PC-9 (cell line): Measurements from ENCODE around the gene RAB9B. TPM values are rescaled to one million over a fixed set of nuclear protein-coding genes. Genes with fewer than 3 reads are reported as not detected.

Experiments
- BruUV-seq: library from RNA; stranded (reverse); fragments of 400-500 nt; replicated peaks from 2 replicates; lab custom pipeline; 2021; lab: Mats Ljungman, UMichigan
- CTCF ChIA-PET: fragments of 300-600 bp; sonication (Branson Sonifier 250); formaldehyde crosslinking; loops from one replicate; lab custom pipeline; 2022; ENCODE audit warnings: antibody characterized with exemption; lab: Charles Lee
- POLR2A ChIA-PET: fragments of 300-600 bp; sonication (Branson Sonifier 250); formaldehyde crosslinking; loops from one replicate; lab custom pipeline; 2022; ENCODE audit warnings: antibody characterized with exemption; ENCODE audit not compliant: unreplicated experiment; lab: Charles Lee
- DNase-seq, 2 experiments: peaks; one replicate each; pipeline versions ENCODE4 v3.0.0 to v3.0.0-alpha.2; 2015 to 2022; ENCODE audit warnings: mixed read lengths in 1 of 2
- H2AFZ ChIP-seq: fragments of 200-600 bp; sonication (generic); 2 replicates; pipeline ENCODE4 v1.8.1; 2017; ENCODE audit warnings: antibody characterized with exemption
- H3F3A ChIP-seq: fragments of 200-600 bp; sonication (generic); 2 replicates; pipeline ENCODE4 v1.8.1; 2017; ENCODE audit warnings: antibody characterized with exemption, mild to moderate bottlenecking, low read depth; ENCODE audit not compliant: insufficient read depth
- H3K27ac ChIP-seq: fragments of 200-600 bp; sonication (generic); 2 replicates; pipeline ENCODE4 v1.6.1; 2016; ENCODE audit warnings: mixed run types
- H3K27me3 ChIP-seq: fragments of 200-600 bp; sonication (generic); 2 replicates; pipeline ENCODE4 v1.6.1; 2016; ENCODE audit warnings: low read depth, mixed run types; ENCODE audit not compliant: insufficient read depth
- H3K36me3 ChIP-seq: fragments of 200-600 bp; sonication (generic); 2 replicates; pipeline ENCODE4 v1.6.1; 2016; ENCODE audit warnings: low read depth, mixed run types
- H3K4me1 ChIP-seq: fragments of 200-600 bp; sonication (generic); replicated peaks from 2 replicates; pipeline ENCODE4 v1.6.1; 2016; ENCODE audit warnings: mixed run types; ENCODE audit not compliant: insufficient read depth
- H3K4me2 ChIP-seq: fragments of 200-600 bp; sonication (generic); 2 replicates; pipeline ENCODE4 v1.6.1; 2017; ENCODE audit warnings: mixed run types
- H3K4me3 ChIP-seq: fragments of 200-600 bp; sonication (generic); 2 replicates; pipeline ENCODE4 v1.6.1; 2016; ENCODE audit warnings: mixed run types
- H3K79me2 ChIP-seq: fragments of 200-600 bp; sonication (generic); 2 replicates; pipeline ENCODE4 v1.6.1; 2017; ENCODE audit warnings: low read depth, mixed run types
- H3K9me2 ChIP-seq: fragments of 200-600 bp; sonication (generic); 2 replicates; pipeline ENCODE4 v1.8.1; 2017; ENCODE audit warnings: mild to moderate bottlenecking; ENCODE audit not compliant: insufficient read depth
- H3K9me3 ChIP-seq: fragments of 200-600 bp; sonication (generic); 2 replicates; pipeline ENCODE4 v1.8.1; 2016; ENCODE audit warnings: low read depth; ENCODE audit not compliant: insufficient read depth
- H4K20me1 ChIP-seq: fragments of 200-600 bp; sonication (generic); 2 replicates; pipeline ENCODE4 v1.8.1; 2017; ENCODE audit not compliant: insufficient read depth
- CTCF ChIP-seq: fragments of 200-600 bp; sonication (generic); conservative IDR thresholded peaks from 2 replicates; pipeline ENCODE4 v1.6.1; 2017; ENCODE audit warnings: mixed run types, antibody characterized with exemption, mild to moderate bottlenecking, moderate library complexity
- EZH2 ChIP-seq: fragments of 200-600 bp; sonication (generic); IDR thresholded peaks from 2 replicates; pipeline ENCODE4 v1.8.0; 2017; ENCODE audit warnings: antibody characterized with exemption, low read depth
- intact Hi-C: fragments of 100-400 bp; cut with micrococcal nuclease; formaldehyde crosslinking; loops from one replicate; pipeline ENCODE4 v1.10.0; 2022; ENCODE audit not compliant: unreplicated experiment
- total RNA-seq: library from RNA; stranded (reverse); gene quantifications from 2 replicates; pipeline ENCODE4 v1.2.3, GENCODE V29; 2021

Gene RAB9B
- total RNA-seq, 1 experiment from 2014 or later, result not detected

- no peak for DNase-seq
Observed at GRCh38 chrX:103781062-103781402, 51.0 kb downstream of the RAB9B start.

GRCh38 chrX:103780336-103781061, 51.6 kb downstream of the RAB9B start:
- H3K9me2 ChIP-seq, result no peaks in the 10 kb centered on the region
- H2AFZ ChIP-seq, result no peak overlapping the region
- ChIA-PET POLR2A (no interaction called here), CTCF (no interaction called here)
- no peaks in the 10 kb centered on the region for H3K79me2 ChIP-seq
- H4K20me1 ChIP-seq, result no peaks in the 10 kb centered on the region
- no peaks in the 10 kb centered on the region for H3K36me3 ChIP-seq
- no peak overlapping the region for H3K4me2 ChIP-seq
- H3K4me1 ChIP-seq, result no peaks in the 10 kb centered on the region
- peaks cover 33% of the 10 kb centered on the region for H3K27me3 ChIP-seq
- TF ChIP-seq CTCF (no peak), EZH2 (no peak)
- no peak overlapping the region for H3K27ac ChIP-seq
- intact Hi-C loops, result no loop called here
- no peak overlapping the region for H3K4me3 ChIP-seq
- BruUV-seq, result no TSS peak
- no peaks in the 10 kb centered on the region for H3F3A ChIP-seq
- no peak for DNase-seq
- no peaks in the 10 kb centered on the region for H3K9me3 ChIP-seq

More at GRCh38 chrX:103781062-103781402, 51.0 kb downstream of the RAB9B start:
- ChIA-PET CTCF (no interaction called here), POLR2A (no interaction called here)
- Histone ChIP-seq H3K27me3 (peaks cover 33% of the 10 kb centered on the region), H3K36me3 (no peaks in the 10 kb centered on the region), H3K9me3 (no peaks in the 10 kb centered on the region), H3F3A (no peaks in the 10 kb centered on the region), H4K20me1 (no peaks in the 10 kb centered on the region), H3K79me2 (no peaks in the 10 kb centered on the region), H2AFZ (no peak overlapping the region), H3K27ac (no peak overlapping the region), H3K9me2 (no peaks in the 10 kb centered on the region), H3K4me2 (no peak overlapping the region), H3K4me3 (no peak overlapping the region), H3K4me1 (no peaks in the 10 kb centered on the region)
- TF ChIP-seq EZH2 (no peak), CTCF (no peak)
- BruUV-seq, result no TSS peak
- intact Hi-C loops, result no loop called here

GRCh38 chrX:103779141-103779789, 52.8 kb downstream of the RAB9B start:
- H3K27ac ChIP-seq, result no peak overlapping the region
- CTCF ChIA-PET, result no interaction called here
- no peak overlapping the region for H2AFZ ChIP-seq
- no peaks in the 10 kb centered on the region for H3K9me3 ChIP-seq
- no TSS peak for BruUV-seq
- H3K9me2 ChIP-seq, result no peaks in the 10 kb centered on the region
- POLR2A ChIA-PET, result no interaction called here
- intact Hi-C loops, result no loop called here
- no peak overlapping the region for H3K4me3 ChIP-seq
- peaks cover 43% of the 10 kb centered on the region for H3K27me3 ChIP-seq
- no peak for DNase-seq
- no peaks in the 10 kb centered on the region for H3F3A ChIP-seq
- no peak overlapping the region for H3K4me2 ChIP-seq
- H3K4me1 ChIP-seq, result no peaks in the 10 kb centered on the region
- H3K79me2 ChIP-seq, result no peaks in the 10 kb centered on the region
- H4K20me1 ChIP-seq, result no peaks in the 10 kb centered on the region
- H3K36me3 ChIP-seq, result no peaks in the 10 kb centered on the region
- TF ChIP-seq CTCF (no peak), EZH2 (no peak)
